Measurements from ENCODE around the gene ZNF521. TPM values are rescaled to one million over a fixed set of nuclear protein-coding genes. Genes with fewer than 3 reads are reported as not detected.

ZNF521 gene
- total RNA-seq, 1 donor from 2014 or later: 48.0 TPM

DNA sequence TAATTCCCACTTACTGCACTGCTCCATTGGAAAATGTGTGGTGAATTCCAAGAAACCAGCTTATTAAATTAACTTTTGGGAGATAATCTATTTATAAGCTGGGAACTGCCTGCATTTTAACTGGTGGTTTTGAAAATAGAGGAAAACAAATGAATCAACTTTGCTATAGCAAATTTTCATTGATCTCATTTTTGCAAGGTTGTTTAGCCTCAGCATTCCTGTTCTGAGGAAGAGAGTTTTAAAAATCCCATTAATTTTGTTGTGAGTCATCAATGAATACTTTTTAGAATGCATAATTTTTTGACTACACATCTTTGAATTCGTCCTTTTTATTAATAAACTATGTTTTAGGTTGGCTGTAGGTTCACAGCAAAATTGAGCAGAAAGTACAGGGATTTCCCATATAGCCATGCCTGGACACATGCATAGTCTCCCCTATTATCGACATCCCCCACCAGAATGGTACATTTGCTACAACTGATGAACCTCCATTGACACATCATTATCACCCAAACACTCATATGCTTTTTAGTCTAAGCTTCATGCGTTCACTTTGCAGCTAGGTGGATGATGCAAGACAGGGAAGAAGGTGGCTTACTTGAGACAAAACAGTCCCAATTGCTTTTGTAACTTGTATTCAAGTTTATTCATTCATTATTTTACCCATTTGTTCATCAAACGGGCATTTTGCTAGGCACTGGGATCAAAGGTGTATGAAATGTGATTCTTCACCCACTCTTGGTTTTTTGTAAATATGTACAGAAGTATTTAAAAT is 106.9 kb downstream of the ZNF521 start:
- no peak overlapping the region for H3K27ac ChIP-seq (ENCODE audit: low read depth, low read length)
- Mint-ChIP-seq H3K9me3 (ENCODE audit: unreplicated experiment) (no peaks in the 10 kb centered on the region), H3K27ac (ENCODE audit: unreplicated experiment) (no peak overlapping the region), H3K4me3 (ENCODE audit: unreplicated experiment) (no peak overlapping the region), H3K36me3 (ENCODE audit: low read depth, unreplicated experiment) (no peaks in the 10 kb centered on the region), H3K27me3 (ENCODE audit: low read depth, unreplicated experiment) (no peaks in the 10 kb centered on the region), H3K4me1 (ENCODE audit: low read depth, unreplicated experiment) (peaks cover 22% of the 10 kb centered on the region)
- H3K9ac ChIP-seq (ENCODE audit: low read length): no peak overlapping the region
- no peaks in the 10 kb centered on the region for H3K36me3 ChIP-seq (ENCODE audit: insufficient read depth, low read length)
- no peak overlapping the region for H3K4me2 ChIP-seq (ENCODE audit: low read length)
- no peak for DNase-seq (ENCODE audit: low read depth)
- no peaks in the 10 kb centered on the region for H3K27me3 ChIP-seq (ENCODE audit: insufficient read depth, low read length)
- no peak overlapping the region for H2AFZ ChIP-seq (ENCODE audit: low read depth, low read length)
- peaks cover 12% of the 10 kb centered on the region for H3K4me1 ChIP-seq (ENCODE audit: insufficient read depth, low read length)
- no peak overlapping the region for H3K4me3 ChIP-seq (ENCODE audit: insufficient read depth, low read depth, low read length)
- no peaks in the 10 kb centered on the region for H3K9me3 ChIP-seq (ENCODE audit: insufficient read depth, low read depth, low read length)
- H4K20me1 ChIP-seq (ENCODE audit: insufficient read depth, low read length): no peaks in the 10 kb centered on the region
- FAIRE-seq: peak; percentile 23
- no peak for TF ChIP-seq EZH2 (IDR thresholded peaks at IDR 0.05; ENCODE audit: insufficient read depth, low read length)
- TF ChIP-seq, protein P1, sequence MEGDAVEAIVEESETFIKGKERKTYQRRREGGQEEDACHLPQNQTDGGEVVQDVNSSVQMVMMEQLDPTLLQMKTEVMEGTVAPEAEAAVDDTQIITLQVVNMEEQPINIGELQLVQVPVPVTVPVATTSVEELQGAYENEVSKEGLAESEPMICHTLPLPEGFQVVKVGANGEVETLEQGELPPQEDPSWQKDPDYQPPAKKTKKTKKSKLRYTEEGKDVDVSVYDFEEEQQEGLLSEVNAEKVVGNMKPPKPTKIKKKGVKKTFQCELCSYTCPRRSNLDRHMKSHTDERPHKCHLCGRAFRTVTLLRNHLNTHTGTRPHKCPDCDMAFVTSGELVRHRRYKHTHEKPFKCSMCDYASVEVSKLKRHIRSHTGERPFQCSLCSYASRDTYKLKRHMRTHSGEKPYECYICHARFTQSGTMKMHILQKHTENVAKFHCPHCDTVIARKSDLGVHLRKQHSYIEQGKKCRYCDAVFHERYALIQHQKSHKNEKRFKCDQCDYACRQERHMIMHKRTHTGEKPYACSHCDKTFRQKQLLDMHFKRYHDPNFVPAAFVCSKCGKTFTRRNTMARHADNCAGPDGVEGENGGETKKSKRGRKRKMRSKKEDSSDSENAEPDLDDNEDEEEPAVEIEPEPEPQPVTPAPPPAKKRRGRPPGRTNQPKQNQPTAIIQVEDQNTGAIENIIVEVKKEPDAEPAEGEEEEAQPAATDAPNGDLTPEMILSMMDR (IDR thresholded peaks at IDR 0.05; ENCODE audit: insufficient read depth, low read depth, low read length): no peak
- no peaks in the 10 kb centered on the region for H3K79me2 ChIP-seq (ENCODE audit: insufficient read depth, low read length)

DNA sequence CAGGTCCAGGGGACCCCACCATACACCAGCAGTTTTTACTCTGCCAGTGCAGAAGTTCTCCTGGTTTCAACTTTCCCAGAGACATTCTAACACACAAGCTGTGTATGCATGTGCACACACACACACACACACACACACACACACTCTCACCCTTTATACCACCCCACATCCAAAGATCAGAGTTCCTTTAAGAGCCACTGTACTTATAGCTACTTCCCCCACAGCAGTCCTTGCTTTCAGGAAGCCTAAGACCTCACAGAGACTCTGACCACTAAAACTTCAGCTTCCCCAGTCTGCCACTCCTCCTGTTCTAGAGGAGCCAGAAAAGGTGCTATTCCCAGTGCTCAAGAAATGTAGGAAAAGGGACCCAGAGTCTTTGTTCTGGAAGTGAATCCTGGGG is 107.8 kb downstream of the ZNF521 start:
- Histone ChIP-seq H3K4me2 (ENCODE audit: low read length) (no peak overlapping the region), H3K4me1 (ENCODE audit: insufficient read depth, low read length) (peaks cover 12% of the 10 kb centered on the region), H2AFZ (ENCODE audit: low read depth, low read length) (no peak overlapping the region), H3K27ac (ENCODE audit: low read depth, low read length) (no peak overlapping the region), H3K36me3 (ENCODE audit: insufficient read depth, low read length) (no peaks in the 10 kb centered on the region), H3K4me3 (ENCODE audit: insufficient read depth, low read depth, low read length) (no peak overlapping the region), H3K27me3 (ENCODE audit: insufficient read depth, low read length) (no peaks in the 10 kb centered on the region), H4K20me1 (ENCODE audit: insufficient read depth, low read length) (no peaks in the 10 kb centered on the region), H3K9me3 (ENCODE audit: insufficient read depth, low read depth, low read length) (no peaks in the 10 kb centered on the region), H3K79me2 (ENCODE audit: insufficient read depth, low read length) (no peaks in the 10 kb centered on the region), H3K9ac (ENCODE audit: low read length) (no peak overlapping the region)
- no peak for DNase-seq (ENCODE audit: low read depth)
- peaks cover 22% of the 10 kb centered on the region for H3K4me1 Mint-ChIP-seq (ENCODE audit: low read depth, unreplicated experiment)
- TF ChIP-seq EZH2 (IDR thresholded peaks at IDR 0.05; ENCODE audit: insufficient read depth, low read length): no peak
- TF ChIP-seq, protein P1 (IDR thresholded peaks at IDR 0.05; ENCODE audit: insufficient read depth, low read depth, low read length): no peak
- H3K27me3 Mint-ChIP-seq (ENCODE audit: low read depth, unreplicated experiment): no peaks in the 10 kb centered on the region
- peak overlapping the region; percentile 46 for H3K4me3 Mint-ChIP-seq (ENCODE audit: unreplicated experiment)
- no peaks in the 10 kb centered on the region for H3K9me3 Mint-ChIP-seq (ENCODE audit: unreplicated experiment)
- H3K27ac Mint-ChIP-seq (ENCODE audit: unreplicated experiment): no peak overlapping the region
- no peak for FAIRE-seq
- H3K36me3 Mint-ChIP-seq (ENCODE audit: low read depth, unreplicated experiment): no peaks in the 10 kb centered on the region

DNA sequence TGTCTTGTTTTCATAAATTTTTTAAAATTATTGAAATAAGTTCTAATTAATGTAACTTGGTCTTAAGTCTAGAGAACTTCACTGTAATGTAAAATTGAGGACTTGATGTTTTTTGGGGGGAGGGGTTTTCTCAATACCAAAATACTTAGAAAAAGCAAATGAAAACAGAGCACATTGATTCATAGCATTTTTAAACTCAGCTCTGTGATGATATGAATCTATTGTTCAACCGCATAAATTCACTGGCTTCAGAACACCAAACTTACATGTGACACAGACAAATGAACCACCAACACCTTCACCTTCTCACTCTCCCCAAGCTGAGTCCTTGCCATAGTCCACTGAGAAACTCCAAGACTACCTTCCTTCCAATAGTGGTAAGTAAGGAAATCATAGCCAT is 108.2 kb downstream of the ZNF521 start:
- Histone ChIP-seq H3K9ac (ENCODE audit: low read length) (no peak overlapping the region), H3K27me3 (ENCODE audit: insufficient read depth, low read length) (no peaks in the 10 kb centered on the region), H3K36me3 (ENCODE audit: insufficient read depth, low read length) (no peaks in the 10 kb centered on the region), H3K4me3 (ENCODE audit: insufficient read depth, low read depth, low read length) (no peak overlapping the region), H3K4me2 (ENCODE audit: low read length) (no peak overlapping the region), H4K20me1 (ENCODE audit: insufficient read depth, low read length) (no peaks in the 10 kb centered on the region), H3K9me3 (ENCODE audit: insufficient read depth, low read depth, low read length) (no peaks in the 10 kb centered on the region), H3K27ac (ENCODE audit: low read depth, low read length) (no peak overlapping the region), H2AFZ (ENCODE audit: low read depth, low read length) (no peak overlapping the region), H3K4me1 (ENCODE audit: insufficient read depth, low read length) (peaks cover 12% of the 10 kb centered on the region), H3K79me2 (ENCODE audit: insufficient read depth, low read length) (no peaks in the 10 kb centered on the region)
- Mint-ChIP-seq H3K9me3 (ENCODE audit: unreplicated experiment) (no peaks in the 10 kb centered on the region), H3K36me3 (ENCODE audit: low read depth, unreplicated experiment) (no peaks in the 10 kb centered on the region), H3K27me3 (ENCODE audit: low read depth, unreplicated experiment) (no peaks in the 10 kb centered on the region), H3K4me1 (ENCODE audit: low read depth, unreplicated experiment) (peaks cover 22% of the 10 kb centered on the region), H3K4me3 (ENCODE audit: unreplicated experiment) (peak overlapping the region; percentile 46), H3K27ac (ENCODE audit: unreplicated experiment) (no peak overlapping the region)
- no peak for DNase-seq (ENCODE audit: low read depth)
- no peak for FAIRE-seq
- TF ChIP-seq EZH2 (IDR thresholded peaks at IDR 0.05; ENCODE audit: insufficient read depth, low read length): no peak
- TF ChIP-seq, protein P1 (IDR thresholded peaks at IDR 0.05; ENCODE audit: insufficient read depth, low read depth, low read length): no peak
